Measurements from ENCODE around the gene IRF4. TPM values are rescaled to one million over a fixed set of nuclear protein-coding genes. Genes with fewer than 3 reads are reported as not detected.

The IRF4 gene
- polyA plus RNA-seq, 1 experiment, result not detected

DNA sequence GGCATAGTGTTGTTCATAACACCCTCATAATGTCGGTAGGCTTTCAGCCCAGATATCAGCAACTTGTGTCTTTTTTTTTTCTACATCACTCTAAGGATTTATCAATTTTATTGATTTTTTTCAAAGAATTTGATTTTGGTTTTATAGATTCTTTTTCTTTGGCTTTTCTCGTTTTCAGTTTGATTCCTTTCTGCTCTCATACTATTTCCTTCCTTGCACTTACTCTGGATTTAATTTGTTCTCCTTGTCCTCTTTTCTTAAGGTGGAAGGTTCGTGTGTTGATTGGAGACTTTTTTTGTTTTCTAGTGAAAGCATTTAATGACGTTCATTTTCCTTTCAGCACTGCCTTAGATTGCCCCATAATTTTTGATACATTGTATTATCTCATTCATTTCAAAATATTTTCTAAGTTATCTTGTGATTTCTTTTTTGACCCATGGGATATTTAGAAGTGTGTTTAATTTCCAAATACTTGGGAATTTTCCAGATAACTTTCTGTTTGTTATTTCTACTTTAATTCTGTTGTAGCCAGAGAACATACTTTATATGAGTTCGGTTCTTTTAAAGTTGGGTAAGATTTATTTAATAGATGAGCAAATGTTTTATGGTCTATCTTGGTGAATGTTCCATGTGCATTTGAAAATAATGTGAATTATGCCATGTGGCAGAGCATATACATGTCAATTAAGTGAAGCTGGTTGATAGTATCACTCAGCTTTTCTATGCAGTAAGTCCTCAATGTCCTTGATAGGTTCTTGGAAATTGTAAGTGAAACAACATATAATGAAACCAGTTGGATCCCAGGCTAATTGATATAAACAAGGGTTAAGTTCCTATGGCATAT is 62.8 kb downstream of the IRF4 start:
- TF ChIP-seq, protein P1, sequence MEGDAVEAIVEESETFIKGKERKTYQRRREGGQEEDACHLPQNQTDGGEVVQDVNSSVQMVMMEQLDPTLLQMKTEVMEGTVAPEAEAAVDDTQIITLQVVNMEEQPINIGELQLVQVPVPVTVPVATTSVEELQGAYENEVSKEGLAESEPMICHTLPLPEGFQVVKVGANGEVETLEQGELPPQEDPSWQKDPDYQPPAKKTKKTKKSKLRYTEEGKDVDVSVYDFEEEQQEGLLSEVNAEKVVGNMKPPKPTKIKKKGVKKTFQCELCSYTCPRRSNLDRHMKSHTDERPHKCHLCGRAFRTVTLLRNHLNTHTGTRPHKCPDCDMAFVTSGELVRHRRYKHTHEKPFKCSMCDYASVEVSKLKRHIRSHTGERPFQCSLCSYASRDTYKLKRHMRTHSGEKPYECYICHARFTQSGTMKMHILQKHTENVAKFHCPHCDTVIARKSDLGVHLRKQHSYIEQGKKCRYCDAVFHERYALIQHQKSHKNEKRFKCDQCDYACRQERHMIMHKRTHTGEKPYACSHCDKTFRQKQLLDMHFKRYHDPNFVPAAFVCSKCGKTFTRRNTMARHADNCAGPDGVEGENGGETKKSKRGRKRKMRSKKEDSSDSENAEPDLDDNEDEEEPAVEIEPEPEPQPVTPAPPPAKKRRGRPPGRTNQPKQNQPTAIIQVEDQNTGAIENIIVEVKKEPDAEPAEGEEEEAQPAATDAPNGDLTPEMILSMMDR (IDR thresholded peaks at IDR 0.05; ENCODE audit: insufficient read depth, low read depth, low read length), result no peak
- ChIA-PET POLR2A (no interaction called here), CTCF (no interaction called here)
- H3K36me3 ChIP-seq (ENCODE audit: control insufficient read depth, insufficient read depth, low read length), result no peaks in the 10 kb centered on the region
- DNase-seq (ENCODE audit: low read depth), result no peak
- H3K4me3 ChIP-seq (ENCODE audit: low read depth, low read length), result no peak overlapping the region
- no peaks in the 10 kb centered on the region; the same call in 1 of the 2 replicates for H3K27me3 ChIP-seq (ENCODE audit: control insufficient read depth, insufficient read depth, low read length)

DNA sequence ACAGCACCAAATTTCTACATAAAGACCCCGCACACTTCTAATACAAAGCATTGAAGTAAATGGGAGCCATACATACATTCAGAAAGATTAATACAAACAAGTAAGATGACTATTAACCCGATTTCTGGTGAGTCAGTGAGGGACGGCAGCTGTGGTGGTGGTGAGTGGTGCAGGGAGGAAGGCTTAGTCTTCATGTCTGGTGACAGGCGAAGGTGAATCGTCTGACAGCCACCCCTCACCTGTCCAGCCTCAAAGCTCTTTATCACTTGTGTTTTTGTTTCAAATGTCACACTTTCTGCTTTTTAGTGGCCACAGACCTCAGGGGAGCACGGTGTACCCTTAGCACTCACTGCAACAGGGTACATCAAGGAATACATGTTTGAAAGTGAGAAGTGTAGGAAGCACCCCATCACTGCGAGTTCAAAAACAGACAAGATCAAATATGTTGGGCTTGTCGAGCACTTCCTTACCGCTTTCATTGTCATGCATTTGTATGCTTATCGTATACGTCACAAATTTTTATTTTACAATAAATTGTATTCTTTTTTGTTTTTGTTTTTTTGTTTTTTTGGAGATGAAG is 63.5 kb downstream of the IRF4 start:
- ChIA-PET CTCF (no interaction called here), POLR2A (no interaction called here)
- Histone ChIP-seq H3K36me3 (ENCODE audit: control insufficient read depth, insufficient read depth, low read length) (no peaks in the 10 kb centered on the region), H3K27me3 (ENCODE audit: control insufficient read depth, insufficient read depth, low read length) (no peaks in the 10 kb centered on the region; the same call in 1 of the 2 replicates), H3K4me3 (ENCODE audit: low read depth, low read length) (no peak overlapping the region)
- TF ChIP-seq, protein P1 (IDR thresholded peaks at IDR 0.05; ENCODE audit: insufficient read depth, low read depth, low read length), result no peak
- no peak for DNase-seq (ENCODE audit: low read depth)

DNA sequence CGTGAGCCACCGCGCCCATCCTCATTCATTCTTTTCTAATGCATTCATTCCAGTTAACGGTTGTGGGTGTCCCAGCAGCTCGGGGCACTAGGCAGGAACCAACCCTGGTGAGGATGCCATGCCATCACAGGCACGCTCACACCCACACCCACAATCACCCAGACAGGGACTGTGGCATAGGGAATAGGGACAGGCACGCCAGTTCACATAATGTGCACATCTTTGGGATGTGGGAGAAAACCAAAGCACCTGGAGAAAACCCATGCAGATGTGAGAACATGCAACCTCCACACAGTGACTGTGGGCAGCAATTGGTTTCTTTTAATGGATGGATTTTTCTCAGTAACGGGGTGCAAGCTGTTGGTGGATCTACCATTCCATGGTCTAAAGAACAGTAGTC is 64.3 kb downstream of the IRF4 start:
- TF ChIP-seq, protein P1 (IDR thresholded peaks at IDR 0.05; ENCODE audit: insufficient read depth, low read depth, low read length), result no peak
- H3K36me3 ChIP-seq (ENCODE audit: control insufficient read depth, insufficient read depth, low read length), result no peaks in the 10 kb centered on the region
- CTCF ChIA-PET, result no interaction called here

DNA sequence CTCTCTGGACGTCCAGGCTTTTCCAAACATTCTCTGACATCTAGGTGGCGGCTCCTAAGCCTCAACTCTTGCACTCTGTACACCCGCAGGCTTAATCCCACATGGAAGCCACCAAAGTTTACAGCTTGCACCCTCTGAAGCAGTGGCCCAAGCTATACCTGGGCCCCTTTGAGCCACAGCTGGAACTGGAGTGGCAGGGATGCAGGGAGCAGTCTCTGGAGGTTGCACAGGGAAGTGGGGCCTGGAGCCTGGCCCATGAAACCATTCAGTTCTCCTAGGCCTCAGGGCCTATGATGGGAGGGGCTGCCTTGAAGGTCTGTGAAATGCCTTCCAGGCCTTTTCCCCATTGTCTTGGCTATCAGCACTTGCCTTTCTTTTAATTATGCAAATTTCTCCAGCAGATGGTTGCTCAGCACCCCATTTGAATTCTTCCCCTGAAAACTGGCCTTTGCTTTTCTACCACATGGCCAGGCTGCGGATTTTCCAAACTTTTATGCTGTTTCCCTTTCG is 64.9 kb downstream of the IRF4 start:
- Histone ChIP-seq H3K36me3 (ENCODE audit: control insufficient read depth, insufficient read depth, low read length) (no peaks in the 10 kb centered on the region), H3K4me3 (ENCODE audit: low read depth, low read length) (no peak overlapping the region), H3K27me3 (ENCODE audit: control insufficient read depth, insufficient read depth, low read length) (no peaks in the 10 kb centered on the region; the same call in 1 of the 2 replicates)
- no peak for DNase-seq (ENCODE audit: low read depth)
- POLR2A ChIA-PET, result no interaction called here
- CTCF ChIA-PET, result no interaction called here
- TF ChIP-seq, protein P1 (IDR thresholded peaks at IDR 0.05; ENCODE audit: insufficient read depth, low read depth, low read length), result no peak

More for the DNA sequence above, 64.3 kb downstream of the IRF4 start:
- DNase-seq (ENCODE audit: low read depth), result no peak
- Histone ChIP-seq H3K4me3 (ENCODE audit: low read depth, low read length) (no peak overlapping the region), H3K27me3 (ENCODE audit: control insufficient read depth, insufficient read depth, low read length) (no peaks in the 10 kb centered on the region; the same call in 1 of the 2 replicates)
- POLR2A ChIA-PET, result no interaction called here

DNA sequence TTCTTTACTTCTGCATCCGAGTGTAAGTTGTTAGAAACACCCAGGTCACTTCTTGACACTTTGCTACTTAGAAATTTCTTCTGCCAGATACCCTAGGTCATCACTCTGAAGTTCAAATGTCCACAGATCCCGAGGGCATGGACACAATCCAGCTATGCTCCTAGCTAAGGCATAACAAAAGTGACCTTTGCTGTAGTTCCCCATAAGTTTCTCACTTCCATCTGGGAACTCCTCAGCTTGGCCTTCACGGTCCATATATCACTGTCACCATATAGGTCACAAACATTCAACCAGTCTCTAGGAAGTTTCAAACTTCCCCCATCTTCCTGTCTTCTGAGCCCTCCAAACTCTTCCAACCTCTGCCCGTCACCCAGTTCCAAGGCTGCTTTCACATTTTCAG is 65.3 kb downstream of the IRF4 start:
- H3K36me3 ChIP-seq (ENCODE audit: control insufficient read depth, insufficient read depth, low read length), result no peaks in the 10 kb centered on the region
- H3K27me3 ChIP-seq (ENCODE audit: control insufficient read depth, insufficient read depth, low read length), result no peaks in the 10 kb centered on the region; the same call in 1 of the 2 replicates
- ChIA-PET POLR2A (no interaction called here), CTCF (no interaction called here)
- TF ChIP-seq, protein P1 (IDR thresholded peaks at IDR 0.05; ENCODE audit: insufficient read depth, low read depth, low read length), result no peak
- no peak overlapping the region for H3K4me3 ChIP-seq (ENCODE audit: low read depth, low read length)
- no peak for DNase-seq (ENCODE audit: low read depth)
